ENCODE results near the gene STPG4.

The STPG4 gene

GRCh38 chr2:47087051-47087450 is 68.1 kb downstream of the STPG4 start:
- no peak overlapping the region for H3K4me3 ChIP-seq (ENCODE audit: severe bottlenecking)
- H3K9me3 ChIP-seq (ENCODE audit: severe bottlenecking), result no peaks in the 10 kb centered on the region
- ATAC-seq (ENCODE audit: low read depth) (no peak), DNase-seq (ENCODE audit: low spot score) (no peak)
- no peak for TF ChIP-seq CTCF (IDR thresholded peaks at IDR 0.05; ENCODE audit: poor library complexity, severe bottlenecking)
- H3K4me1 ChIP-seq (ENCODE audit: insufficient read depth, poor library complexity, severe bottlenecking), result no peaks in the 10 kb centered on the region
- H3K27me3 ChIP-seq (ENCODE audit: insufficient read depth, poor library complexity, severe bottlenecking), result no peaks in the 10 kb centered on the region
- no peak overlapping the region for H3K27ac ChIP-seq (ENCODE audit: poor library complexity, severe bottlenecking)
- no peaks in the 10 kb centered on the region for H3K36me3 ChIP-seq (ENCODE audit: low read depth)

DNA sequence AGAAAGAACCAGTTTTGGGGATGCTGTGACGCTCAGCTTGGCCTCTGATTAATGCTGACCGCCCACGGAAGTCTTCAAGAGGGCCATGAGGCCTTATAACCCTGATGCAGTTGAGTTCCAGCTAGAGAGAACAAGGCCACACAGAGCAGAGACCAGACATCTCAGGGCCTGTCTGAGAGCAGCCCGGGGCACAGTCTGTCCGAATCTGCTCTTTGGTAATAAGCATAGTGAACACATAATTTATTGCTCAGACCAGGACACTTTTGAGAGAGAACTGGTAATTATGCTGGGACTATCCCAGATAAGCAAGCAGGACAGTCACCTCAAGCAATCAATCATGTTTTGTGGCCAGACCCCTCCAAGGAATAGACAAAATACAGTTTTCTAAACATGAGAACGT is 68.5 kb downstream of the STPG4 start:
- H3K36me3 ChIP-seq (ENCODE audit: low read depth), result no peaks in the 10 kb centered on the region
- TF ChIP-seq CTCF (IDR thresholded peaks at IDR 0.05; ENCODE audit: poor library complexity, severe bottlenecking), result no peak
- H3K9me3 ChIP-seq (ENCODE audit: severe bottlenecking), result no peaks in the 10 kb centered on the region
- H3K27me3 ChIP-seq (ENCODE audit: insufficient read depth, poor library complexity, severe bottlenecking), result no peaks in the 10 kb centered on the region
- DNase-seq (ENCODE audit: low spot score) (no peak), ATAC-seq (ENCODE audit: low read depth) (no peak)
- H3K27ac ChIP-seq (ENCODE audit: poor library complexity, severe bottlenecking), result no peak overlapping the region
- H3K4me1 ChIP-seq (ENCODE audit: insufficient read depth, poor library complexity, severe bottlenecking), result no peaks in the 10 kb centered on the region
- H3K4me3 ChIP-seq (ENCODE audit: severe bottlenecking), result no peak overlapping the region

GRCh38 chr2:47086054-47086471 is 69.0 kb downstream of the STPG4 start:
- DNase-seq (ENCODE audit: low spot score) (no peak), ATAC-seq (ENCODE audit: low read depth) (no peak)
- no peak overlapping the region for H3K4me3 ChIP-seq (ENCODE audit: severe bottlenecking)
- no peaks in the 10 kb centered on the region for H3K9me3 ChIP-seq (ENCODE audit: severe bottlenecking)
- no peak for TF ChIP-seq CTCF (IDR thresholded peaks at IDR 0.05; ENCODE audit: poor library complexity, severe bottlenecking)
- H3K4me1 ChIP-seq (ENCODE audit: insufficient read depth, poor library complexity, severe bottlenecking), result no peaks in the 10 kb centered on the region
- no peaks in the 10 kb centered on the region for H3K36me3 ChIP-seq (ENCODE audit: low read depth)
- H3K27ac ChIP-seq (ENCODE audit: poor library complexity, severe bottlenecking), result no peak overlapping the region
- no peaks in the 10 kb centered on the region for H3K27me3 ChIP-seq (ENCODE audit: insufficient read depth, poor library complexity, severe bottlenecking)

DNA sequence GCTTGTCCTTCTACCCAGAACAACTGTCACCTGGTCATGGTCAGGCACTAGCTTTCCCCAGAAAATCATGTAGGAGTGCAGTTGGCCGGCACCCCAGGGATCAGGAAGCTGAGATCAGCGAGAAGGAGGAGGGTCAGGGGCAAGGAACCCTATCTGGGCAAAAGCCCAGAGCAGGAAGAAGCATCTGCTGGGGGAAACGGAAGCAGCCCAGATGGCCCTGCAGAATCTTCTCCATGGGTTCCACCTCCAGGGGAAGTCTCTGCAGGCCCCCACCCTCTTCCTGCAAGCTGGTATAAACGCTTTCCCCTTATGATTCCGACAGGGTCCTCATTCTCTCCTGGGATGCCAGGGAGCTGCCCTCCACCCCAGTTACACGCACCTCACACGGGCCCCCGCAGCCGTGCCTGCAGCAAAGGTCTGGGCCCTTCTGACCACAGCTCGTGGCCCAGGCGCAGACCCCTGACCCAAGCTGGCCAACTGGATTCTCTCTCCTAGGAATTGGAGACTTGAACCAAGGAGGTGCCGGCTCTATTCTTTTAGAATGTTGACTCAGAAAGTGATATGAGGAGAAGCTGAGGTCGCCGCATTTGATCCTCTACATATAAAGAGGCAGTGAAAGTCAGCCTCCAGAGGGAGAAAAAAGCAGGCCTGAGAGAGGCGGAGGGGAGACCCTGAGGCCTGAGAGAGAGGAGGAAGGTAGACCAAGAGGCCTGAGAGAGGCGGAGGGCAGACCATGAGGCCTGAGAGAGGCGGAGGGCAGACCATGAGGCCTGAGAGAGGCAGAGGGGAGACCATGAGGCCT is 71.0 kb downstream of the STPG4 start:
- ATAC-seq (ENCODE audit: low read depth), result no peak
- no peaks in the 10 kb centered on the region for H3K4me1 ChIP-seq (ENCODE audit: insufficient read depth, poor library complexity, severe bottlenecking)
- TF ChIP-seq CTCF (IDR thresholded peaks at IDR 0.05; ENCODE audit: poor library complexity, severe bottlenecking), result no peak

GRCh38 chr2:47083485-47083884 is 71.6 kb downstream of the STPG4 start:
- no peak for TF ChIP-seq CTCF (IDR thresholded peaks at IDR 0.05; ENCODE audit: poor library complexity, severe bottlenecking)

More for the DNA sequence above, 71.0 kb downstream of the STPG4 start:
- Histone ChIP-seq H3K27ac (ENCODE audit: poor library complexity, severe bottlenecking) (no peak overlapping the region), H3K9me3 (ENCODE audit: severe bottlenecking) (no peaks in the 10 kb centered on the region), H3K36me3 (ENCODE audit: low read depth) (no peaks in the 10 kb centered on the region), H3K27me3 (ENCODE audit: insufficient read depth, poor library complexity, severe bottlenecking) (no peaks in the 10 kb centered on the region), H3K4me3 (ENCODE audit: severe bottlenecking) (no peak overlapping the region)
- DNase-seq (ENCODE audit: low spot score), result no peak

More at GRCh38 chr2:47083485-47083884, 71.6 kb downstream of the STPG4 start:
- H3K36me3 ChIP-seq (ENCODE audit: low read depth), result no peaks in the 10 kb centered on the region
- ATAC-seq (ENCODE audit: low read depth) (no peak), DNase-seq (ENCODE audit: low spot score) (no peak)
- no peaks in the 10 kb centered on the region for H3K27me3 ChIP-seq (ENCODE audit: insufficient read depth, poor library complexity, severe bottlenecking)
- H3K27ac ChIP-seq (ENCODE audit: poor library complexity, severe bottlenecking), result no peak overlapping the region
- no peaks in the 10 kb centered on the region for H3K9me3 ChIP-seq (ENCODE audit: severe bottlenecking)
- no peaks in the 10 kb centered on the region for H3K4me1 ChIP-seq (ENCODE audit: insufficient read depth, poor library complexity, severe bottlenecking)
- no peak overlapping the region for H3K4me3 ChIP-seq (ENCODE audit: severe bottlenecking)

Measured in RWPE2 (cell line).